CD4-positive, alpha-beta T cell treated with Interleukin-15 for 4 hours (primary cell): Measurements from ENCODE around the gene KRTAP20-3.

Experiments used
- DNase-seq: peaks from one replicate; pipeline ENCODE4 v3.0.0-alpha.2; 2020; ENCODE audit warnings: low spot score

The KRTAP20-3 gene

GRCh38 chr21:30684506-30684905 lies 41.8 kb downstream of the KRTAP20-3 start:
- no peak for DNase-seq

- no peak for DNase-seq
Measured at GRCh38 chr21:30689822-30690221, 47.2 kb downstream of the KRTAP20-3 start.
